ENCODE measurements around the gene DLG3.
"Not testable (repeated sequence)": the region's sequence is repeated elsewhere in the genome, so short reads cannot be mapped to it uniquely, and the experiment has no call there.

DLG3 gene

GRCh38 chrX:70477734-70478075 is 33.1 kb downstream of the DLG3 start:
- DNase-seq = no peak

- peak; percentile 45 for DNase-seq
Observed at GRCh38 chrX:70478526-70479245, 34.1 kb downstream of the DLG3 start.

GRCh38 chrX:70479247-70479921 is 34.7 kb downstream of the DLG3 start:
- peak; percentile 23 for DNase-seq

- peak; percentile 79 for DNase-seq
Observed at GRCh38 chrX:70479922-70480659, 35.5 kb downstream of the DLG3 start.

- DNase-seq = no peak
Observed at GRCh38 chrX:70480660-70481018, 36.0 kb downstream of the DLG3 start.

GRCh38 chrX:70481471-70482270 is 37.0 kb downstream of the DLG3 start:
- DNase-seq = peak; percentile 34

GRCh38 chrX:70482300-70482699 is 37.7 kb downstream of the DLG3 start:
- DNase-seq = peak; percentile 1

- DNase-seq = no peak
Observed at GRCh38 chrX:70485466-70485865, 40.8 kb downstream of the DLG3 start.

GRCh38 chrX:70488856-70489255 is 44.2 kb downstream of the DLG3 start:
- no peak for DNase-seq

GRCh38 chrX:70494441-70494840 is 49.8 kb downstream of the DLG3 start:
- no peak for DNase-seq

- no peak for DNase-seq
Observed at GRCh38 chrX:70496491-70496890, 51.9 kb downstream of the DLG3 start.

GRCh38 chrX:70497026-70497425 is 52.4 kb downstream of the DLG3 start:
- DNase-seq = no peak

- no peak for DNase-seq
Observed at GRCh38 chrX:70498129-70498528, 53.5 kb downstream of the DLG3 start.

- no peak for DNase-seq
Observed at GRCh38 chrX:70500826-70501225, 56.2 kb downstream of the DLG3 start.

- DNase-seq = no peak
Observed at GRCh38 chrX:70504772-70505450, 60.3 kb downstream of the DLG3 start.

GRCh38 chrX:70505451-70505841 is 60.8 kb downstream of the DLG3 start:
- no peak for DNase-seq

- peak; percentile 39 for DNase-seq
Observed at GRCh38 chrX:70508296-70508911, 63.8 kb downstream of the DLG3 start.

GRCh38 chrX:70509078-70509477 is 64.4 kb downstream of the DLG3 start:
- DNase-seq = no peak

- not testable (repeated sequence) for DNase-seq
Observed at GRCh38 chrX:70515270-70515669, 70.6 kb downstream of the DLG3 start.

GRCh38 chrX:70515692-70516091 is 71.1 kb downstream of the DLG3 start:
- not testable (repeated sequence) for DNase-seq

- DNase-seq = no peak
Observed at GRCh38 chrX:70525733-70526132, 81.1 kb downstream of the DLG3 start.

GRCh38 chrX:70527053-70527452 is 82.4 kb downstream of the DLG3 start:
- DNase-seq = no peak
